HL-60 (cell line): ENCODE data around the gene GINS2.

Source experiments
- DNase-seq, 2 experiments: peaks; one replicate each; pipeline ENCODE4 v3.0.0-alpha.2; 2010 to 2020; ENCODE audit warnings: low read depth in 1 of 2, low spot score in 1 of 2
- H3K27ac ChIP-seq: fragments of 250-450 bp; sonication (Bioruptor Pico); replicated peaks from 2 replicates; pipeline ENCODE4 v1.5.1; 2020; ENCODE audit warnings: mild to moderate bottlenecking, moderate library complexity
- H3K27me3 ChIP-seq: fragments of 250-450 bp; sonication (Bioruptor Pico); 2 replicates; pipeline ENCODE4 v1.5.1; 2021; ENCODE audit warnings: mild to moderate bottlenecking, moderate library complexity; ENCODE audit not compliant: insufficient read depth, poor library complexity, severe bottlenecking
- H3K4me3 ChIP-seq: replicated peaks from 2 replicates; pipeline ENCODE4 v1.5.1; 2011; ENCODE audit warnings: mild to moderate bottlenecking, control low read depth, low read length; ENCODE audit not compliant: insufficient read depth
- GABPA ChIP-seq: IDR thresholded peaks from 2 replicates; pipeline ENCODE4 v1.6.1; 2012; ENCODE audit warnings: low read depth
- POLR2AphosphoS5 ChIP-seq: IDR thresholded peaks from 2 replicates; pipeline ENCODE4 v1.6.1; 2012; ENCODE audit warnings: low read depth
- SPI1 ChIP-seq: IDR thresholded peaks from 2 replicates; pipeline ENCODE4 v1.6.1; 2012; ENCODE audit warnings: low read depth, mild to moderate bottlenecking, borderline replicate concordance
- TF ChIP-seq, protein P1 (sequence below): IDR thresholded peaks from 2 replicates; pipeline ENCODE4 v1.6.1; 2012; ENCODE audit warnings: low read depth; ENCODE audit not compliant: insufficient replicate concordance
- TF ChIP-seq, protein P2 (sequence below): IDR thresholded peaks from one replicate; pipeline ENCODE4 v1.5.1; 2011; ENCODE audit warnings: low read length, control low read depth, inconsistent platforms; ENCODE audit not compliant: insufficient read depth

The GINS2 gene

DNA sequence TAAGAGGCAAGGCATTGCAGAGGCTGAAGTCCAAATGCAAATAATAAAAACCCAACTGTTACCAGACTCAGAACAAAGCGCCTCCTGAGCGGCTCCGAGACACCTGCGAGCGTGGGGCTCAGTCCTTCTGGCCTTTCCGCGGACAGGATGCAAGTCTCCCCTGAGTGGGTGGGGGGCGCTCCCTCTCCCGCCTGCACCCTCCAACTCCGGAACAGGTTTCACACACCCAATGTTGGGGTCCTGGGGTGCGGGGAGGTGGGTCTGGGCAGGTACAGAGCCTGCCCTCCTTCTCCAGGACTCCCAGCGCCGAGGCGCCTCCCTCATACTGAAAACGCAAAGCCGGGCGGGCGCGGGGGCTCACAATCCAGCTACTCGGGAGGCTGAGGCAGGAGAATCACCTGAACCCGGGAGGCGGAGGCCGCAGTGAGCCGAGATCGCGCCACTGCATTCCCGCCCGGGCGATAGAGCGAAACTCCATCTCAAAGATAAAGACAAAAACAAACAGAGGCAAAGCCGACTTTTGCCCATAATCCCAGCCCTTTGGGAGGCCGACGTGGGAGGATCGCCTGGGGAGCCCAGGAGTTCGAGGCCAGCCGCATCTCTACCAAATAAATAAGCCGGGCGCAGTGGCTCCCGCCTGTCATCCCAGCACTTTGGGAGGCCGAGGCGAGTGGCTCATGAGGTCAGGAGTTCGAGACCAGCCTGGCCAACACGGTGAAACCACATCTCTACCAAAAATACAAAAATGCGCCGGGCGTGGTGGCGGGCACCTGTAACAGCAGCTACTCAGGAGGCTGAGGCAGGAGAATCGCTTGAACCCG is 893 bp downstream of the GINS2 start:
- H3K4me3 ChIP-seq: peak overlapping the region; percentile 67
- H3K27ac ChIP-seq: peak overlapping the region; percentile 77
- H3K27me3 ChIP-seq: no peaks in the 10 kb centered on the region
- TF ChIP-seq, protein P1, sequence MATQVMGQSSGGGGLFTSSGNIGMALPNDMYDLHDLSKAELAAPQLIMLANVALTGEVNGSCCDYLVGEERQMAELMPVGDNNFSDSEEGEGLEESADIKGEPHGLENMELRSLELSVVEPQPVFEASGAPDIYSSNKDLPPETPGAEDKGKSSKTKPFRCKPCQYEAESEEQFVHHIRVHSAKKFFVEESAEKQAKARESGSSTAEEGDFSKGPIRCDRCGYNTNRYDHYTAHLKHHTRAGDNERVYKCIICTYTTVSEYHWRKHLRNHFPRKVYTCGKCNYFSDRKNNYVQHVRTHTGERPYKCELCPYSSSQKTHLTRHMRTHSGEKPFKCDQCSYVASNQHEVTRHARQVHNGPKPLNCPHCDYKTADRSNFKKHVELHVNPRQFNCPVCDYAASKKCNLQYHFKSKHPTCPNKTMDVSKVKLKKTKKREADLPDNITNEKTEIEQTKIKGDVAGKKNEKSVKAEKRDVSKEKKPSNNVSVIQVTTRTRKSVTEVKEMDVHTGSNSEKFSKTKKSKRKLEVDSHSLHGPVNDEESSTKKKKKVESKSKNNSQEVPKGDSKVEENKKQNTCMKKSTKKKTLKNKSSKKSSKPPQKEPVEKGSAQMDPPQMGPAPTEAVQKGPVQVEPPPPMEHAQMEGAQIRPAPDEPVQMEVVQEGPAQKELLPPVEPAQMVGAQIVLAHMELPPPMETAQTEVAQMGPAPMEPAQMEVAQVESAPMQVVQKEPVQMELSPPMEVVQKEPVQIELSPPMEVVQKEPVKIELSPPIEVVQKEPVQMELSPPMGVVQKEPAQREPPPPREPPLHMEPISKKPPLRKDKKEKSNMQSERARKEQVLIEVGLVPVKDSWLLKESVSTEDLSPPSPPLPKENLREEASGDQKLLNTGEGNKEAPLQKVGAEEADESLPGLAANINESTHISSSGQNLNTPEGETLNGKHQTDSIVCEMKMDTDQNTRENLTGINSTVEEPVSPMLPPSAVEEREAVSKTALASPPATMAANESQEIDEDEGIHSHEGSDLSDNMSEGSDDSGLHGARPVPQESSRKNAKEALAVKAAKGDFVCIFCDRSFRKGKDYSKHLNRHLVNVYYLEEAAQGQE: no peak
- TF ChIP-seq, protein P2, sequence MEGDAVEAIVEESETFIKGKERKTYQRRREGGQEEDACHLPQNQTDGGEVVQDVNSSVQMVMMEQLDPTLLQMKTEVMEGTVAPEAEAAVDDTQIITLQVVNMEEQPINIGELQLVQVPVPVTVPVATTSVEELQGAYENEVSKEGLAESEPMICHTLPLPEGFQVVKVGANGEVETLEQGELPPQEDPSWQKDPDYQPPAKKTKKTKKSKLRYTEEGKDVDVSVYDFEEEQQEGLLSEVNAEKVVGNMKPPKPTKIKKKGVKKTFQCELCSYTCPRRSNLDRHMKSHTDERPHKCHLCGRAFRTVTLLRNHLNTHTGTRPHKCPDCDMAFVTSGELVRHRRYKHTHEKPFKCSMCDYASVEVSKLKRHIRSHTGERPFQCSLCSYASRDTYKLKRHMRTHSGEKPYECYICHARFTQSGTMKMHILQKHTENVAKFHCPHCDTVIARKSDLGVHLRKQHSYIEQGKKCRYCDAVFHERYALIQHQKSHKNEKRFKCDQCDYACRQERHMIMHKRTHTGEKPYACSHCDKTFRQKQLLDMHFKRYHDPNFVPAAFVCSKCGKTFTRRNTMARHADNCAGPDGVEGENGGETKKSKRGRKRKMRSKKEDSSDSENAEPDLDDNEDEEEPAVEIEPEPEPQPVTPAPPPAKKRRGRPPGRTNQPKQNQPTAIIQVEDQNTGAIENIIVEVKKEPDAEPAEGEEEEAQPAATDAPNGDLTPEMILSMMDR: no peak
- no peak for TF ChIP-seq POLR2AphosphoS5
- no peak for TF ChIP-seq SPI1
- TF ChIP-seq GABPA: no peak
- DNase-seq: no peak

DNA sequence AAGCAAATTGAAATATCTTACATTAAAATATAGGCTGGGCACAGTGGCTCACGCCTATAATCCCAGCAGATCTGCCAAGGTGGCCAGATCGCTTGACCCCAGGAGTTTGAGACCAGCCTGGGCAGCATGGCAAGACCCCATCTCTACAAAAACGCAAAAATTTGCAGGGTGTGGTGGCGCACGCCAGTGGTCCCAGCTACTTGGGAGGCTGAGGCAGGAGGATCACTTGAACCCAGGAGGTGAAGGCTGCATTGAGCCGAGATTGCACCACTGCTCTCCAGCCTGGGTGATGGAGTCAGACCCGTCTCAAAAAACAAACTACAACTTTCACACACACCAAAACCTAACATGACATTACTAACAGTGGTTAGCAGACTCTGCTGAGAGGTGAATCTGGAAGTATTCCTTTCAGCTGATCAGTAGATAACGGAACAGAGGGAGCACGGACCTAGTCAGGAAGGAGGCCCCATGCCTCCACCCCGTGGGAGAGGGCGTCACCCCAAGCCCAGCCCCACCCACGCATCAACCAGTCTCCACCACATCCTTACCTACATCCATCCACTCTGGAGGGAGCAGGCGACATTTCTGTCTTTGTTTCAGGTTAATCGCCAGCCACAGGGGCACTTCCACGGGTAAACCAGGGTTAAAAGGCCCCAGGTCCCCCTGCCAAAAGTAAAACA is 1.7 kb downstream of the GINS2 start:
- TF ChIP-seq, protein P1: no peak
- TF ChIP-seq POLR2AphosphoS5 (no peak), GABPA (no peak), SPI1 (no peak)
- TF ChIP-seq, protein P2: no peak
- no peak for DNase-seq
- H3K27ac ChIP-seq: no peak overlapping the region
- H3K27me3 ChIP-seq: no peaks in the 10 kb centered on the region
- H3K4me3 ChIP-seq: no peak overlapping the region

DNA sequence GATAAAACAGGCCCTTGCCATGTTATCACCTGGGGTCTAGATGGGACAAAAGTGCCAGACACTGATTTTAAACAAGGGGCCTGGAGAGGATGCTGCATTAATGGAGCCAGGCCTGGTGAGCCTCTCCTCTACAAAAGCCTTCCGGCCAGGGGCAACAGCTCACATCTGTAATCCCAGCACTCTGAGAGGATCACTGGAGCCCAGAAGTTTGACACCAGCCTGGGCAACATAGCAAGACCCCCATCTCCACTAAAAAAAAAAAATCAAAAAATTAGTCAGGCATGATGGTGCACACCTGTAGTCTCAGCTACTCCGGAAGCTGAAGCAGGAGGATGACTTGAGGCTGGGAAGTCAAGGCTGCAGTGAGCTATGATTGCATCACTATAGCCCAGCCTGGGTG is 3.5 kb downstream of the GINS2 start:
- no peaks in the 10 kb centered on the region for H3K27me3 ChIP-seq
- no peak for DNase-seq
- TF ChIP-seq POLR2AphosphoS5 (no peak), SPI1 (no peak), GABPA (no peak)
- TF ChIP-seq, protein P2: no peak
- TF ChIP-seq, protein P1: no peak
- no peak overlapping the region for H3K4me3 ChIP-seq
- no peak overlapping the region for H3K27ac ChIP-seq
